ENCODE measurements around the gene PCDHGA7. TPM values are rescaled to one million over a fixed set of nuclear protein-coding genes. Genes with fewer than 3 reads are reported as not detected.

Gene PCDHGA7
- polyA plus RNA-seq, 1 of the 3 experiments (the other 2 are of a cell fraction) = 7.8 TPM

GRCh38 chr5:141411575-141411974 is 29.0 kb downstream of the PCDHGA7 start:
- ChIA-PET POLR2A (no interaction called here), CTCF (no interaction called here)
- Histone ChIP-seq H3K9me3 (no peaks in the 10 kb centered on the region; the same call in 1 of the 2 replicates), H3K79me2 (ENCODE audit: insufficient read depth) (no peaks in the 10 kb centered on the region), H3K4me1 (ENCODE audit: control insufficient read depth in 1 of 2, insufficient read depth in 2 of 2, low read depth in 1 of 2, low read length in 1 of 2) (no peaks in the 10 kb centered on the region), H3K27me3 (ENCODE audit: insufficient read depth) (no peaks in the 10 kb centered on the region), H4K20me1 (ENCODE audit: insufficient read depth) (no peaks in the 10 kb centered on the region), H3K27ac (ENCODE audit: low read depth in 2 of 2, low read length in 1 of 2) (no peak overlapping the region), H2AFZ (ENCODE audit: low read depth) (no peak overlapping the region), H3K36me3 (replicated peaks in 1 of 2; ENCODE audit: control insufficient read depth in 1 of 2, insufficient read depth in 2 of 2, low read length in 1 of 2) (peaks cover 0 to 9% of the 10 kb centered on the region in 2 experiments), H3K9ac (no peak overlapping the region), H3K9me2 (no peaks in the 10 kb centered on the region), H3K4me2 (no peak overlapping the region), H3F3A (replicated peaks; ENCODE audit: insufficient read depth) (no peaks in the 10 kb centered on the region), H3K4me3 (ENCODE audit: low read depth in 2 of 2, low read length in 1 of 2) (no peak overlapping the region)
- no peak for TF ChIP-seq TCF12 (IDR thresholded peaks at IDR 0.05)
- TF ChIP-seq RFX5 (IDR thresholded peaks at IDR 0.05; ENCODE audit: low read length) = no peak
- TF ChIP-seq USF2 (IDR thresholded peaks at IDR 0.05; ENCODE audit: borderline replicate concordance, low read depth, low read length) = no peak
- TF ChIP-seq EP300 (IDR thresholded peaks at IDR 0.05; ENCODE audit: borderline replicate concordance in 1 of 2, low read depth in 1 of 2, low read length in 1 of 2) = no peak
- no peak for TF ChIP-seq POLR2AphosphoS5 (IDR thresholded peaks at IDR 0.05; ENCODE audit: low read depth, low read length)
- TF ChIP-seq MEF2A (IDR thresholded peaks at IDR 0.05; ENCODE audit: borderline replicate concordance, low read depth) = no peak
- no peak for TF ChIP-seq TEAD4 (IDR thresholded peaks at IDR 0.05; ENCODE audit: borderline replicate concordance, insufficient read depth)
- TF ChIP-seq TAF1 (IDR thresholded peaks at IDR 0.05; ENCODE audit: borderline replicate concordance, low read depth, low read length) = no peak
- no peak for TF ChIP-seq FOSL2 (IDR thresholded peaks at IDR 0.05; ENCODE audit: borderline replicate concordance, low read depth)
- no peak for TF ChIP-seq ZBTB33 (IDR thresholded peaks at IDR 0.05; ENCODE audit: borderline replicate concordance, low read depth)
- no peak for TF ChIP-seq RXRA (IDR thresholded peaks at IDR 0.05; ENCODE audit: borderline replicate concordance, low read depth)
- TF ChIP-seq EZH2phosphoT487 (IDR thresholded peaks at IDR 0.05; ENCODE audit: borderline replicate concordance, low read depth) = no peak
- TF ChIP-seq SMC3 (IDR thresholded peaks at IDR 0.05; ENCODE audit: low read depth, low read length) = no peak
- TF ChIP-seq REST (IDR thresholded peaks at IDR 0.05; ENCODE audit: low read depth, low read length) = no peak
- TF ChIP-seq RCOR1 (IDR thresholded peaks at IDR 0.05; ENCODE audit: low read length) = no peak
- no peak for TF ChIP-seq YY1 (IDR thresholded peaks at IDR 0.05; ENCODE audit: low read depth)
- 62% methylated on average over 3 of the region's 3 CpGs for WGBS (ENCODE audit: low lambda C conversion rate)
- DNase-seq = no peak

Measured in SK-N-SH (cell line).